HepG2 (cell line): ENCODE data around the gene ITGB8. TPM values are rescaled to one million over a fixed set of nuclear protein-coding genes. Genes with fewer than 3 reads are reported as not detected.
A peak's percentile ranks its signal among the peaks of the same experiment; 100 is the strongest.

ENCODE experiments used
- CHD4 ChIP-seq: fragments of 200-600 bp; sonication (generic); IDR thresholded peaks from 2 replicates; pipeline ENCODE4 v1.7.0; 2017; ENCODE audit warnings: mild to moderate bottlenecking, low read length, borderline replicate concordance
- EHMT2 ChIP-seq: fragments of 200-600 bp; sonication (generic); IDR thresholded peaks from 2 replicates; pipeline ENCODE4 v1.7.0; 2017; ENCODE audit warnings: antibody characterized with exemption, low read depth, low read length, borderline replicate concordance
- EP300 ChIP-seq, 3 experiments: sonication (generic) in 1 of 3; formaldehyde crosslinking in 1 of 3; IDR thresholded peaks; 2 replicates each; pipeline versions ENCODE4 v1.5.1 to v1.6.1; 2011 to 2020; ENCODE audit warnings: low read depth in 2 of 3, low read length in 2 of 3, borderline replicate concordance in 1 of 3, improper control_type of control experiment in 1 of 3, mild to moderate bottlenecking in 1 of 3, missing genetic modification reagents in 1 of 3, moderate library complexity in 1 of 3
- HDAC2 ChIP-seq: sonication (generic); formaldehyde crosslinking; IDR thresholded peaks from 2 replicates; pipeline ENCODE4 v1.4.0; 2020; ENCODE audit warnings: missing genetic modification reagents
- LRRFIP1 ChIP-seq: sonication (generic); formaldehyde crosslinking; conservative IDR thresholded peaks from 2 replicates; pipeline ENCODE4 v1.4.0; 2020; ENCODE audit warnings: missing genetic modification reagents
- MAFF ChIP-seq: IDR thresholded peaks from 2 replicates; pipeline ENCODE4 v1.6.1; 2011; ENCODE audit warnings: low read depth, low read length, improper control_type of control experiment
- NFRKB ChIP-seq: fragments of 450-650 bp; IDR thresholded peaks from 2 replicates; pipeline ENCODE4 v1.6.1; 2017
- SOX6 ChIP-seq, 2 experiments: fragments of 450-650 bp in 1 of 2; sonication (generic) in 1 of 2; formaldehyde crosslinking in 1 of 2; IDR thresholded peaks; 2 replicates each; pipeline versions ENCODE4 v1.4.0 to v1.6.1; 2017 to 2020; ENCODE audit warnings: antibody characterized with exemption in 1 of 2, mild to moderate bottlenecking in 1 of 2, missing genetic modification reagents in 1 of 2
- SP4 ChIP-seq: sonication (generic); formaldehyde crosslinking; IDR thresholded peaks from 2 replicates; pipeline ENCODE4 v1.8.1; 2023; ENCODE audit warnings: mild to moderate bottlenecking, missing genetic modification reagents
- SRF ChIP-seq: IDR thresholded peaks from 2 replicates; pipeline ENCODE4 v1.6.1; 2011; ENCODE audit warnings: mild to moderate bottlenecking, low read depth, low read length, moderate library complexity
- YY1 ChIP-seq: IDR thresholded peaks from 2 replicates; pipeline ENCODE4 v1.6.1; 2011; ENCODE audit warnings: low read length, low read depth, moderate library complexity, mild to moderate bottlenecking; ENCODE audit not compliant: insufficient read depth, insufficient replicate concordance
- ZBTB49 ChIP-seq: sonication (generic); formaldehyde crosslinking; IDR thresholded peaks from 2 replicates; pipeline ENCODE4 v1.4.0; 2020; ENCODE audit warnings: missing genetic modification reagents, borderline replicate concordance
- polyA plus RNA-seq, 8 experiments: library from polyadenylated mRNA; depleted of rRNA in 3 of 8; stranded (reverse) in 7 of 8; unstranded in 1 of 8; fragments of >200 nt; fragmentation: Illumina TruSeq in 4 of 8; extraction: Trizol in 4 of 8; gene quantifications; 2 replicates each; pipeline versions ENCODE4 v1.2.1 to v1.2.3, GENCODE V29; 2011 to 2016; ENCODE audit warnings: low read depth in 4 of 8, missing spikeins in 1 of 8, mixed read lengths in 1 of 8; ENCODE audit not compliant: insufficient read depth in 1 of 8
- total RNA-seq, 5 experiments: library from RNA; depleted of rRNA; stranded (reverse); fragments of >200 nt; fragmentation: Illumina TruSeq; extraction: Trizol; gene quantifications; 2 replicates each; pipeline ENCODE4 v1.2.3, GENCODE V29; 2016; ENCODE audit warnings: low read depth in 1 of 5
- TF ChIP-seq, protein P1 (sequence below): IDR thresholded peaks from 2 replicates; pipeline ENCODE4 v1.4.0; 2020; ENCODE audit warnings: mild to moderate bottlenecking, missing genetic modification reagents
- TF ChIP-seq, protein P2 (sequence below): sonication (generic); formaldehyde crosslinking; IDR thresholded peaks from 2 replicates; pipeline ENCODE4 v1.8.0; 2022; ENCODE audit warnings: mild to moderate bottlenecking, missing genetic modification reagents, moderate library complexity
- TF ChIP-seq, protein P3 (sequence below): sonication (generic); formaldehyde crosslinking; IDR thresholded peaks from 2 replicates; pipeline ENCODE4 v1.4.0; 2020; ENCODE audit warnings: missing genetic modification reagents

Gene ITGB8
- total and polyA plus RNA-seq, 2 of the 13 experiments (the other 11 are each of a cell fraction or from before 2014, with no cell fraction given): 0.01 TPM; not detected in 1

DNA sequence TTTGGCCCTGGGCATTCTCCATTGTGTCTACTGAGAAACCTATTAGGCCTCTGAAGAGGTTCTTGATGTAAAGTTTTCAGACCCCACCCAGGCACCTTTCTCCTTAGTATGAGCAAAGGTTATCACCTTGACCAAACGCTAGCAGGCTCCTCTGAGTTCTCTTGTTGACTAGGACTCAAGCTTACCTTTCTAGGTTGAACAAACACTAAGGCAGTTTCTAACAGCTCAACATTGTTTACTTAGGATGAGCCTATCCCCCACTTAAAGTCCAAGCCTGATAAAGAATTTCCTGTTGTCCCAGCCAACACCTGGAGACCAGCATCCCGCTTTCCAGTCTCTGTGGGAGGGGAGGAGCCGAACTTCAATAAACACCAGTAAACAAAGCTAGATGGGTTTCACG is 26.3 kb upstream of the ITGB8 start (continued):
- TF ChIP-seq, protein P1, sequence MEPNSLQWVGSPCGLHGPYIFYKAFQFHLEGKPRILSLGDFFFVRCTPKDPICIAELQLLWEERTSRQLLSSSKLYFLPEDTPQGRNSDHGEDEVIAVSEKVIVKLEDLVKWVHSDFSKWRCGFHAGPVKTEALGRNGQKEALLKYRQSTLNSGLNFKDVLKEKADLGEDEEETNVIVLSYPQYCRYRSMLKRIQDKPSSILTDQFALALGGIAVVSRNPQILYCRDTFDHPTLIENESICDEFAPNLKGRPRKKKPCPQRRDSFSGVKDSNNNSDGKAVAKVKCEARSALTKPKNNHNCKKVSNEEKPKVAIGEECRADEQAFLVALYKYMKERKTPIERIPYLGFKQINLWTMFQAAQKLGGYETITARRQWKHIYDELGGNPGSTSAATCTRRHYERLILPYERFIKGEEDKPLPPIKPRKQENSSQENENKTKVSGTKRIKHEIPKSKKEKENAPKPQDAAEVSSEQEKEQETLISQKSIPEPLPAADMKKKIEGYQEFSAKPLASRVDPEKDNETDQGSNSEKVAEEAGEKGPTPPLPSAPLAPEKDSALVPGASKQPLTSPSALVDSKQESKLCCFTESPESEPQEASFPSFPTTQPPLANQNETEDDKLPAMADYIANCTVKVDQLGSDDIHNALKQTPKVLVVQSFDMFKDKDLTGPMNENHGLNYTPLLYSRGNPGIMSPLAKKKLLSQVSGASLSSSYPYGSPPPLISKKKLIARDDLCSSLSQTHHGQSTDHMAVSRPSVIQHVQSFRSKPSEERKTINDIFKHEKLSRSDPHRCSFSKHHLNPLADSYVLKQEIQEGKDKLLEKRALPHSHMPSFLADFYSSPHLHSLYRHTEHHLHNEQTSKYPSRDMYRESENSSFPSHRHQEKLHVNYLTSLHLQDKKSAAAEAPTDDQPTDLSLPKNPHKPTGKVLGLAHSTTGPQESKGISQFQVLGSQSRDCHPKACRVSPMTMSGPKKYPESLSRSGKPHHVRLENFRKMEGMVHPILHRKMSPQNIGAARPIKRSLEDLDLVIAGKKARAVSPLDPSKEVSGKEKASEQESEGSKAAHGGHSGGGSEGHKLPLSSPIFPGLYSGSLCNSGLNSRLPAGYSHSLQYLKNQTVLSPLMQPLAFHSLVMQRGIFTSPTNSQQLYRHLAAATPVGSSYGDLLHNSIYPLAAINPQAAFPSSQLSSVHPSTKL (CRISPR knock-in tag): peak; percentile 80
- no peak for TF ChIP-seq YY1
- no peak for TF ChIP-seq ZBTB49 (CRISPR knock-in tag)
- no peak for TF ChIP-seq SOX6 (IDR thresholded peaks at IDR 0.05)
- TF ChIP-seq SOX6 (CRISPR knock-in tag; IDR thresholded peaks at IDR 0.05): peak; percentile 50; the same call in 1 of the 2 replicates
- TF ChIP-seq SRF: no peak
- no peak for TF ChIP-seq MAFF
- TF ChIP-seq CHD4: no peak
- TF ChIP-seq NFRKB: no peak
- TF ChIP-seq HDAC2 (CRISPR knock-in tag): peak; percentile 56; the same call in 1 of the 2 replicates
- TF ChIP-seq, protein P2, sequence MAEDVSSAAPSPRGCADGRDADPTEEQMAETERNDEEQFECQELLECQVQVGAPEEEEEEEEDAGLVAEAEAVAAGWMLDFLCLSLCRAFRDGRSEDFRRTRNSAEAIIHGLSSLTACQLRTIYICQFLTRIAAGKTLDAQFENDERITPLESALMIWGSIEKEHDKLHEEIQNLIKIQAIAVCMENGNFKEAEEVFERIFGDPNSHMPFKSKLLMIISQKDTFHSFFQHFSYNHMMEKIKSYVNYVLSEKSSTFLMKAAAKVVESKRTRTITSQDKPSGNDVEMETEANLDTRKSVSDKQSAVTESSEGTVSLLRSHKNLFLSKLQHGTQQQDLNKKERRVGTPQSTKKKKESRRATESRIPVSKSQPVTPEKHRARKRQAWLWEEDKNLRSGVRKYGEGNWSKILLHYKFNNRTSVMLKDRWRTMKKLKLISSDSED (CRISPR knock-in tag): no peak
- no peak for TF ChIP-seq LRRFIP1 (CRISPR knock-in tag)
- 0 out of 4 replicates have a peak, but pooled peaks of 1 of the 2 experiments have one; percentile 31 for TF ChIP-seq EP300 (IDR thresholded peaks at IDR 0.05; ENCODE audit: low read depth in 2 of 2, low read length in 2 of 2)
- no peak; the same call in 1 of the 2 replicates for TF ChIP-seq EP300 (CRISPR knock-in tag; IDR thresholded peaks at IDR 0.05; ENCODE audit: borderline replicate concordance)
- TF ChIP-seq, protein P3, sequence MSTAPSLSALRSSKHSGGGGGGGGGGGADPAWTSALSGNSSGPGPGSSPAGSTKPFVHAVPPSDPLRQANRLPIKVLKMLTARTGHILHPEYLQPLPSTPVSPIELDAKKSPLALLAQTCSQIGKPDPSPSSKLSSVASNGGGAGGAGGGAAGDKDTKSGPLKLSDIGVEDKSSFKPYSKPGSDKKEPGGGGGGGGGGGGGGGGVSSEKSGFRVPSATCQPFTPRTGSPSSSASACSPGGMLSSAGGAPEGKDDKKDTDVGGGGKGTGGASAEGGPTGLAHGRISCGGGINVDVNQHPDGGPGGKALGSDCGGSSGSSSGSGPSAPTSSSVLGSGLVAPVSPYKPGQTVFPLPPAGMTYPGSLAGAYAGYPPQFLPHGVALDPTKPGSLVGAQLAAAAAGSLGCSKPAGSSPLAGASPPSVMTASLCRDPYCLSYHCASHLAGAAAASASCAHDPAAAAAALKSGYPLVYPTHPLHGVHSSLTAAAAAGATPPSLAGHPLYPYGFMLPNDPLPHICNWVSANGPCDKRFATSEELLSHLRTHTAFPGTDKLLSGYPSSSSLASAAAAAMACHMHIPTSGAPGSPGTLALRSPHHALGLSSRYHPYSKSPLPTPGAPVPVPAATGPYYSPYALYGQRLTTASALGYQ: peak; percentile 64; the same call in 1 of the 2 replicates
- TF ChIP-seq SP4 (CRISPR knock-in tag): no peak
- peak; percentile 30; the same call in 1 of the 2 replicates for TF ChIP-seq EHMT2
